A549 (cell line): ENCODE results near the gene CIT. TPM values are rescaled to one million over a fixed set of nuclear protein-coding genes. Genes with fewer than 3 reads are reported as not detected.

Experiments used
- ATAC-seq, 2 experiments: fragments of 200-7000 bp in 1 of 2; fragments of >200 bp in 1 of 2; cut with Nextera tagmentation in 1 of 2; cut with Tn5 transposase in 1 of 2; 3 replicates each; pipeline versions ENCODE4 v1.8.0 to v1.9.1; 2018 to 2020; ENCODE audit warnings: mild to moderate bottlenecking in 1 of 2, moderate library complexity in 1 of 2
- CTCF ChIA-PET: fragments of 300-600 bp; sonication (Branson Sonifier 250); formaldehyde crosslinking; extraction: SDS; loops from one replicate; lab custom pipeline; 2021; ENCODE audit warnings: antibody characterized with exemption, inconsistent platforms; lab: Yijun Ruan, JAX
- POLR2A ChIA-PET: fragments of 350-600 bp; formaldehyde crosslinking; extraction: SDS; loops from one replicate; lab custom pipeline; 2021; ENCODE audit warnings: antibody characterized with exemption, inconsistent platforms; lab: Yijun Ruan, JAX
- DNase-seq, 2 experiments: peaks; one replicate each; pipeline versions ENCODE4 v3.0.0 to v3.0.0-alpha.2; 2011 to 2016; ENCODE audit warnings: low read depth in 1 of 2, low spot score in 1 of 2
- FAIRE-seq: peaks from 2 replicates; lab custom pipeline; 2011; peaks lifted over from hg19 to GRCh38; lab: Jason Lieb, UNC
- H3K27ac ChIP-seq, 2 experiments: fragments of >200 bp; sonication (Bioruptor Twin); formaldehyde crosslinking; 3 replicates each; pipeline ENCODE4 v1.5.1; 2016 to 2017
- H3K4me1 ChIP-seq: fragments of >200 bp; sonication (Bioruptor Twin); formaldehyde crosslinking; 3 replicates; pipeline ENCODE4 v1.6.1; 2016
- H3K4me2 ChIP-seq: fragments of >200 bp; sonication (Bioruptor Twin); formaldehyde crosslinking; 3 replicates; pipeline ENCODE4 v1.6.1; 2016
- H3K4me3 ChIP-seq: fragments of >200 bp; sonication (Bioruptor Twin); formaldehyde crosslinking; 3 replicates; pipeline ENCODE4 v1.5.1; 2016
- H3K9me3 ChIP-seq: fragments of >200 bp; sonication (Bioruptor Twin); formaldehyde crosslinking; 3 replicates; pipeline ENCODE4 v1.6.1; 2016
- ATOH8 ChIP-seq: fragments of 250-450 bp; sonication (Bioruptor Pico); IDR thresholded peaks from 2 replicates; pipeline ENCODE4 v1.5.0; 2020; ENCODE audit warnings: low read depth, mild to moderate bottlenecking, moderate library complexity
- BHLHE40 ChIP-seq: IDR thresholded peaks from 2 replicates; pipeline ENCODE4 v1.6.1; 2012; ENCODE audit warnings: low read depth, low read length, inconsistent platforms
- CHD4 ChIP-seq: fragments of 200-600 bp; sonication (generic); IDR thresholded peaks from 2 replicates; pipeline ENCODE4 v1.6.1; 2016; ENCODE audit warnings: antibody characterized with exemption, mild to moderate bottlenecking, borderline replicate concordance
- CTCF ChIP-seq: fragments of >200 bp; sonication (Bioruptor Twin); formaldehyde crosslinking; IDR thresholded peaks from 3 replicates; pipeline ENCODE4 v1.5.1; 2016
- E2F6 ChIP-seq: IDR thresholded peaks from 2 replicates; pipeline ENCODE4 v1.6.1; 2012; ENCODE audit warnings: low read depth, borderline replicate concordance
- EHF ChIP-seq: fragments of 250-450 bp; sonication (Bioruptor Pico); IDR thresholded peaks from 2 replicates; pipeline ENCODE4 v1.5.0; 2020; ENCODE audit warnings: mild to moderate bottlenecking
- ESRRA ChIP-seq: fragments of 150-350 bp; IDR thresholded peaks from 2 replicates; pipeline ENCODE4 v1.6.1; 2014; ENCODE audit warnings: mild to moderate bottlenecking, low read length, borderline replicate concordance
- FOXS1 ChIP-seq: fragments of 250-450 bp; sonication (Bioruptor Pico); IDR thresholded peaks from 2 replicates; pipeline ENCODE4 v1.5.0; 2020; ENCODE audit warnings: mild to moderate bottlenecking, moderate library complexity
- HEYL ChIP-seq: fragments of 250-450 bp; sonication (Bioruptor Pico); IDR thresholded peaks from 2 replicates; pipeline ENCODE4 v1.8.0; 2021; ENCODE audit warnings: mild to moderate bottlenecking, moderate library complexity
- HOXB13 ChIP-seq: fragments of 250-450 bp; sonication (Bioruptor Pico); IDR thresholded peaks from 2 replicates; pipeline ENCODE4 v1.5.0; 2020; ENCODE audit warnings: low read depth, mild to moderate bottlenecking, moderate library complexity
- HOXB5 ChIP-seq: fragments of 250-450 bp; sonication (Bioruptor Pico); IDR thresholded peaks from 2 replicates; pipeline ENCODE4 v1.5.0; 2020; ENCODE audit warnings: mild to moderate bottlenecking, moderate library complexity
- JUNB ChIP-seq: fragments of >200 bp; sonication (Bioruptor Twin); formaldehyde crosslinking; IDR thresholded peaks from 2 replicates; pipeline ENCODE4 v1.6.1; 2016
- MAX ChIP-seq: IDR thresholded peaks from 2 replicates; pipeline ENCODE4 v1.6.1; 2012
- MAZ ChIP-seq: fragments of 150-350 bp; IDR thresholded peaks from 2 replicates; pipeline ENCODE4 v1.6.1; 2014; ENCODE audit warnings: antibody characterized with exemption, low read depth, low read length, borderline replicate concordance
- MYC ChIP-seq: IDR thresholded peaks from 2 replicates; pipeline ENCODE4 v1.6.1; 2012; ENCODE audit warnings: mild to moderate bottlenecking, inconsistent platforms, low read length, improper control_type of control experiment, borderline replicate concordance
- NFE2L2 ChIP-seq: fragments of 150-350 bp; conservative IDR thresholded peaks from 2 replicates; pipeline ENCODE4 v1.6.1; 2014; ENCODE audit warnings: low read length
- NPAS2 ChIP-seq: fragments of 250-450 bp; sonication (Bioruptor Pico); IDR thresholded peaks from 2 replicates; pipeline ENCODE4 v1.8.0; 2022; ENCODE audit warnings: mild to moderate bottlenecking, moderate library complexity, borderline replicate concordance
- NR3C1 ChIP-seq: fragments of >200 bp; sonication (Bioruptor Twin); formaldehyde crosslinking; IDR thresholded peaks from 3 replicates; pipeline ENCODE4 v1.6.1; 2017
- POLR2AphosphoS2 ChIP-seq: conservative IDR thresholded peaks from 2 replicates; pipeline ENCODE4 v1.6.1; 2012; ENCODE audit warnings: low read length, improper control_type of control experiment, inconsistent platforms
- RARB ChIP-seq: fragments of 250-450 bp; sonication (Bioruptor Pico); IDR thresholded peaks from 2 replicates; pipeline ENCODE4 v1.8.0; 2021; ENCODE audit warnings: mild to moderate bottlenecking, moderate library complexity
- REST ChIP-seq: fragments of 200-600 bp; sonication (generic); IDR thresholded peaks from 2 replicates; pipeline ENCODE4 v1.6.1; 2016; ENCODE audit warnings: antibody characterized with exemption, mild to moderate bottlenecking, moderate library complexity
- RFX5 ChIP-seq: fragments of 450-650 bp; IDR thresholded peaks from 2 replicates; pipeline ENCODE4 v1.7.1; 2014; ENCODE audit warnings: antibody characterized with exemption, mild to moderate bottlenecking, moderate library complexity
- RNF2 ChIP-seq: fragments of 200-600 bp; sonication (generic); IDR thresholded peaks from 2 replicates; pipeline ENCODE4 v1.6.1; 2016; ENCODE audit warnings: low read depth, mild to moderate bottlenecking, antibody characterized with exemption, moderate library complexity, borderline replicate concordance
- TFCP2L1 ChIP-seq: fragments of 250-450 bp; sonication (Bioruptor Pico); IDR thresholded peaks from 2 replicates; pipeline ENCODE4 v1.5.0; 2021; ENCODE audit warnings: mild to moderate bottlenecking
- WGBS: methylation state at CpG from one replicate; pipeline ENCODE4 v1.1.6; 2017; ENCODE audit errors: missing lambda C conversion rate; 5-methylcytosine and 5-hydroxymethylcytosine counted together
- polyA plus RNA-seq, 4 experiments: library from polyadenylated mRNA; depleted of rRNA in 3 of 4; stranded (reverse); fragments of >200 nt; fragmentation: RNase III in 1 of 4; extraction: RNeasy Plus Mini Kit Qiagen cat#74134 plus additional on column Dnase treatment in 1 of 4; gene quantifications; 2 replicates in 3 of 4; 3 replicates in 1 of 4; pipeline ENCODE4 v1.2.3, GENCODE V29; 2011 to 2017

Gene CIT
- polyA plus RNA-seq, 2 of the 4 experiments (the other 2 are of a cell fraction): 12.5 to 25.4 TPM

- H3K27ac ChIP-seq: no peak overlapping the region
- no peak for ATAC-seq
- TF ChIP-seq FOXS1 (CRISPR knock-in tag): no peak
- no peak for TF ChIP-seq HOXB5 (CRISPR knock-in tag)
- no peak for TF ChIP-seq REST
- no peak for TF ChIP-seq CTCF
- no peak for TF ChIP-seq ATOH8 (CRISPR knock-in tag)
- no peak for FAIRE-seq
- peaks cover 14% of the 10 kb centered on the region for H3K4me1 ChIP-seq
- POLR2A ChIA-PET: no interaction called here
- no peak overlapping the region for H3K4me3 ChIP-seq
- 81% methylated on average over 7 of the region's 7 CpGs for WGBS
- no peaks in the 10 kb centered on the region for H3K9me3 ChIP-seq
- H3K4me2 ChIP-seq: no peak overlapping the region
- CTCF ChIA-PET: interaction anchor here (0.6 to 1.5 kb wide), 3 partner anchors 10 to 282 kb away, joined by 3 to 4 read pairs (median 3); no protein-coding TSS in a partner anchor
- no peak for DNase-seq
Measured at GRCh38 chr12:119673634-119674033, 203.5 kb downstream of the CIT start.

GRCh38 chr12:119672194-119672593 is 204.9 kb downstream of the CIT start:
- Histone ChIP-seq H3K4me1 (peaks cover 16% of the 10 kb centered on the region), H3K4me2 (no peak overlapping the region), H3K9me3 (no peaks in the 10 kb centered on the region), H3K4me3 (no peak overlapping the region), H3K27ac (no peak overlapping the region)
- ChIA-PET CTCF (interaction anchor here (0.8 kb wide), 1 partner anchor 23 kb away, joined by 3 read pairs; no protein-coding TSS in a partner anchor), POLR2A (no interaction called here)
- ATAC-seq (no peak), DNase-seq (no peak), FAIRE-seq (no peak)
- WGBS: 94% methylated on average over 8 of the region's 8 CpGs
- TF ChIP-seq NFE2L2: no peak
- TF ChIP-seq POLR2AphosphoS2: no peak
- no peak for TF ChIP-seq ESRRA
- no peak for TF ChIP-seq TFCP2L1
- no peak for TF ChIP-seq NR3C1
- TF ChIP-seq HOXB13: no peak
- TF ChIP-seq BHLHE40: no peak
- no peak for TF ChIP-seq NPAS2
- no peak for TF ChIP-seq E2F6
- no peak for TF ChIP-seq JUNB

- ChIA-PET CTCF (interaction anchor here (1.4 kb wide), 1 partner anchor 13 kb away, joined by 3 read pairs; no protein-coding TSS in a partner anchor), POLR2A (no interaction called here)
- DNase-seq (no peak), ATAC-seq (no peak), FAIRE-seq (no peak)
- no peak overlapping the region for H3K4me2 ChIP-seq
- peaks cover 20% of the 10 kb centered on the region for H3K4me1 ChIP-seq
- H3K4me3 ChIP-seq: no peak overlapping the region
- no peaks in the 10 kb centered on the region for H3K9me3 ChIP-seq
- 96% methylated on average over 3 of the region's 3 CpGs for WGBS
- no peak overlapping the region for H3K27ac ChIP-seq
- TF ChIP-seq CHD4 (no peak), MYC (no peak), MAX (no peak), REST (no peak), HEYL (CRISPR knock-in tag) (no peak), MAZ (no peak), RFX5 (no peak), RNF2 (no peak), EHF (no peak), RARB (CRISPR knock-in tag) (no peak), TFCP2L1 (no peak)
Measured at GRCh38 chr12:119671070-119671469, 206.1 kb downstream of the CIT start.
